Epidermal melanocyte (primary cell): ENCODE measurements around the gene KNOP1.
"Not testable (repeated sequence)": the region's sequence is repeated elsewhere in the genome, so short reads cannot be mapped to it uniquely, and the experiment has no call there.

ENCODE experiments used
- DNase-seq: peaks from one replicate; pipeline ENCODE4 v3.0.0; 2011; ENCODE audit warnings: low spot score; ENCODE audit not compliant: insufficient read length

Gene KNOP1

GRCh38 chr16:19741354-19741753 is 23.3 kb upstream of the KNOP1 start:
- no peak for DNase-seq

GRCh38 chr16:19737306-19738038 is 19.4 kb upstream of the KNOP1 start:
- no peak for DNase-seq

GRCh38 chr16:19735074-19735867 is 17.2 kb upstream of the KNOP1 start:
- DNase-seq: no peak

- DNase-seq: no peak
These were observed 15.5 kb upstream of the KNOP1 start for GRCh38 chr16:19733551-19733950.

- DNase-seq: no peak
These were observed 10.6 kb upstream of the KNOP1 start for GRCh38 chr16:19728636-19728965.

GRCh38 chr16:19722981-19723380 is 5.0 kb upstream of the KNOP1 start:
- no peak for DNase-seq

- DNase-seq: no peak
These were observed 4.4 kb upstream of the KNOP1 start for GRCh38 chr16:19722269-19722952.

GRCh38 chr16:19718624-19718965 is 568 bp upstream of the KNOP1 start:
- DNase-seq: no peak

- no peak for DNase-seq
These were observed 713 bp downstream of the KNOP1 start for GRCh38 chr16:19717314-19717713.

- not testable (repeated sequence) for DNase-seq
These were observed 1.3 kb downstream of the KNOP1 start for GRCh38 chr16:19716728-19717127.

- no peak for DNase-seq
These were observed 1.8 kb downstream of the KNOP1 start for GRCh38 chr16:19716183-19716582.

GRCh38 chr16:19715566-19715965 is 2.5 kb downstream of the KNOP1 start:
- no peak for DNase-seq

GRCh38 chr16:19713697-19714096 is 4.3 kb downstream of the KNOP1 start:
- DNase-seq: no peak

- no peak for DNase-seq
These were observed 5.5 kb downstream of the KNOP1 start for GRCh38 chr16:19712418-19713058.

- DNase-seq: no peak
These were observed 6.4 kb downstream of the KNOP1 start for GRCh38 chr16:19711643-19712042.

GRCh38 chr16:19710991-19711545 is 7.0 kb downstream of the KNOP1 start:
- no peak for DNase-seq

GRCh38 chr16:19710191-19710908 is 7.7 kb downstream of the KNOP1 start:
- DNase-seq: no peak

GRCh38 chr16:19709381-19710136 is 8.5 kb downstream of the KNOP1 start:
- no peak for DNase-seq

GRCh38 chr16:19708296-19709205 is 9.5 kb downstream of the KNOP1 start:
- no peak for DNase-seq
